Natural killer cell (primary cell): ENCODE data around the gene MCRIP2. TPM values are rescaled to one million over a fixed set of nuclear protein-coding genes. Genes with fewer than 3 reads are reported as not detected.

Experiments used
- ATAC-seq, 3 donors: fragments of 150-1000 bp in 2 of 3; fragments of 200-7000 bp in 1 of 3; cut with Tn5 transposase; 1 replicate in 1 of 3; 2 replicates in 2 of 3; pipeline ENCODE4 v1.10.0; 2021; ENCODE audit warnings: mild to moderate bottlenecking in 2 of 3, moderate library complexity in 2 of 3
- DNase-seq, 2 donors: peaks; one replicate each; pipeline versions ENCODE4 v3.0.0 to v3.0.0-alpha.2; 2013 to 2021; ENCODE audit warnings: mixed read lengths in 1 of 2
- H3K27ac ChIP-seq: one replicate; pipeline ENCODE4 v1.5.1; 2013; ENCODE audit warnings: mild to moderate bottlenecking, low read length
- H3K27me3 ChIP-seq: one replicate; pipeline ENCODE4 v1.6.1; 2013; ENCODE audit warnings: low read length; ENCODE audit not compliant: control insufficient read depth, insufficient read depth
- H3K36me3 ChIP-seq: one replicate; pipeline ENCODE4 v1.6.1; 2013; ENCODE audit warnings: low read length; ENCODE audit not compliant: control insufficient read depth, insufficient read depth
- H3K4me1 ChIP-seq: one replicate; pipeline ENCODE4 v1.6.1; 2013; ENCODE audit warnings: low read length; ENCODE audit not compliant: control insufficient read depth, insufficient read depth
- H3K4me3 ChIP-seq: one replicate; pipeline ENCODE4 v1.5.1; 2013; ENCODE audit warnings: low read length
- H3K9me3 ChIP-seq: one replicate; pipeline ENCODE4 v1.6.1; 2013; ENCODE audit warnings: low read length; ENCODE audit not compliant: control insufficient read depth, insufficient read depth
- H3K27ac Mint-ChIP-seq, 2 donors: one replicate each; pipeline ENCODE4 v1.8.0; 2022; ENCODE audit warnings: mild to moderate bottlenecking in 2 of 2, mixed read lengths in 2 of 2, moderate library complexity in 1 of 2
- H3K27me3 Mint-ChIP-seq, 2 donors: one replicate each; pipeline ENCODE4 v1.8.0; 2022; ENCODE audit warnings: low read depth in 2 of 2, mixed read lengths in 2 of 2
- H3K36me3 Mint-ChIP-seq: one replicate; pipeline ENCODE4 v1.8.0; 2022; ENCODE audit warnings: mixed read lengths
- H3K4me1 Mint-ChIP-seq, 2 donors: one replicate each; pipeline ENCODE4 v1.8.0; 2022; ENCODE audit warnings: mixed read lengths in 2 of 2
- H3K4me3 Mint-ChIP-seq: one replicate; pipeline ENCODE4 v1.8.0; 2022; ENCODE audit warnings: mild to moderate bottlenecking, moderate library complexity, mixed read lengths
- H3K9me3 Mint-ChIP-seq, 2 donors: one replicate each; pipeline ENCODE4 v1.8.0; 2022; ENCODE audit warnings: mixed read lengths in 2 of 2
- WGBS: methylation state at CpG from one replicate; pipeline ENCODE4 v1.1.7; 2013; ENCODE audit warnings: missing lambda C conversion rate; ENCODE audit not compliant: insufficient coverage; 5-methylcytosine and 5-hydroxymethylcytosine counted together
- intact Hi-C: fragments of 100-400 bp; cut with micrococcal nuclease; formaldehyde crosslinking; loops from one replicate; pipeline ENCODE4 v1.14.2; 2022
- total RNA-seq, 4 donors: library from RNA; stranded (reverse); fragments of 120-200 nt in 1 of 4; gene quantifications; one replicate each; pipeline versions ENCODE4 v1.2.3 to v1.2.4, GENCODE V29; 2013 to 2022
- TF ChIP-seq, protein P1 (sequence below): fragments of 200-600 bp; IDR thresholded peaks from one replicate; pipeline ENCODE4 v1.8.0; 2022; ENCODE audit warnings: antibody characterized with exemption

The MCRIP2 gene
- total RNA-seq, 3 donors from 2014 or later (not counting 1 experiment from before 2014, with no cell fraction given), result 11.3 to 17.4 (median 15.7) TPM

DNA sequence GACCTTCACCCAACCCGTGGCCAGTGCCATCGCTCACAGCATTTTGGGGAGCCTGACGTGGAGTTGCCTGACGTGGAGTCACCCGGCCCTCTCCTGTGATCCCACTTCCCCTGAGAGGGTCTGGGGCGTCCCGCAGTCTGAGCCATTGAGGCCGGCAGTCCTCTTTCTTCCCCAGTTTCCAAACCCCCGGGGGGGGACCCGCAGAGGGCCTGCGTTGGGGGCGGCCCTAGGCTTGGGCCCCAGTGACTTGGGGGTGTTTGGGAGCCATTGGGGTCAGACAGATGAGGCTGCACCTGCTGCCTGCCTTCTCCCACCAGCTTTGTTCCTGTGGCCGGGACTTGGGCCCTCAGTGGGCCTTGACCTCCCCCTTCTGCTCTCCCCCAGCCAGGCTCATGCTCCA lies 28.0 kb downstream of the MCRIP2 start:
- Mint-ChIP-seq H3K27me3 (no peaks in the 10 kb centered on the region), H3K9me3 (no peaks in the 10 kb centered on the region), H3K4me1 (peaks cover 0 to 5% of the 10 kb centered on the region in 2 donors), H3K4me3 (peak overlapping the region; percentile 42), H3K27ac (no peak overlapping the region), H3K36me3 (no peaks in the 10 kb centered on the region)
- ATAC-seq, result no peak
- DNase-seq, result no peak
- intact Hi-C loops, result no loop called here
- WGBS, result 98% methylated on average over 13 of the region's 13 CpGs
- Histone ChIP-seq H3K27me3 (no peaks in the 10 kb centered on the region), H3K4me1 (peaks cover 21% of the 10 kb centered on the region), H3K9me3 (no peaks in the 10 kb centered on the region), H3K36me3 (peaks cover 31% of the 10 kb centered on the region), H3K27ac (no peak overlapping the region), H3K4me3 (no peak overlapping the region)
- TF ChIP-seq, protein P1, sequence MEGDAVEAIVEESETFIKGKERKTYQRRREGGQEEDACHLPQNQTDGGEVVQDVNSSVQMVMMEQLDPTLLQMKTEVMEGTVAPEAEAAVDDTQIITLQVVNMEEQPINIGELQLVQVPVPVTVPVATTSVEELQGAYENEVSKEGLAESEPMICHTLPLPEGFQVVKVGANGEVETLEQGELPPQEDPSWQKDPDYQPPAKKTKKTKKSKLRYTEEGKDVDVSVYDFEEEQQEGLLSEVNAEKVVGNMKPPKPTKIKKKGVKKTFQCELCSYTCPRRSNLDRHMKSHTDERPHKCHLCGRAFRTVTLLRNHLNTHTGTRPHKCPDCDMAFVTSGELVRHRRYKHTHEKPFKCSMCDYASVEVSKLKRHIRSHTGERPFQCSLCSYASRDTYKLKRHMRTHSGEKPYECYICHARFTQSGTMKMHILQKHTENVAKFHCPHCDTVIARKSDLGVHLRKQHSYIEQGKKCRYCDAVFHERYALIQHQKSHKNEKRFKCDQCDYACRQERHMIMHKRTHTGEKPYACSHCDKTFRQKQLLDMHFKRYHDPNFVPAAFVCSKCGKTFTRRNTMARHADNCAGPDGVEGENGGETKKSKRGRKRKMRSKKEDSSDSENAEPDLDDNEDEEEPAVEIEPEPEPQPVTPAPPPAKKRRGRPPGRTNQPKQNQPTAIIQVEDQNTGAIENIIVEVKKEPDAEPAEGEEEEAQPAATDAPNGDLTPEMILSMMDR, result no peak

DNA sequence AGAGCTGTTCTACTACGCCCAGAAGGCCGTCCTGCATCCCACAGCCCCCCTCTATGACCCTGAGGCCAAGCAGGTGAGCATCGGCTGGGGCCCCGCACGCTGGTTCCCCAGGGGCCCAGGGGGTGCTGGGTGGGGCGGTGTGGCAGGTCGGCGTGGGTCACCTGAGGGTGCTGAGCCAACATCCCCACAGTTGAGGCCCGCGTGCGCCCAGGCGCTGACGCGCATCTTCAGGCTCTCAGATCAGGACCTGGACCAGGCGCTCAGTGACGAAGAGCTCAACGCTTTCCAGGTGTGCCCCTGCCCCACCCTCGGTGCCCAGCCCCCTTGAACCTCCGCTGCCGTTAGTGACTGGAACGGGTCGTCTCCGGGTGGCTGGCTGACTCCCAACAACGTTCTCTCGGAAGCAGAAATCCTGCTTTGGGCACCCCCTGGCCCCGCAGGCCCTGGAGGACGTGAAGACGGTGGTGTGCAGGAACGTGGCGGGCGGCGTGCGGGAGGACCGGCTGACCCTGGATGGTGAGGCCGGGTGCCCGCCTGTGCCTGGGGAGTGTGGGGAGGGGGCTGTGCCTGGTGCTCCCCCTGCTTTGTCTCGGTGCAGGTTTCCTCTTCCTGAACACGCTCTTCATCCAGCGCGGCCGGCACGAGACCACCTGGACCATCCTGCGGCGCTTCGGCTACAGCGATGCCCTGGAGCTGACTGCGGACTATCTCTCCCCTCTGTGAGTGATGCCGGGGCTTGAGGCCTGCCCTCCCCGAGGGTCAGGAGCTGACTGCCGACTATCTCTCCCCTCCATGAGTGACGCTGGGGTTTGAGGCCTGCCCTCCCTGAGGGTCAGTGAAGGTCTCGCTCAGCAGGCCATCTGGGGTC lies 29.1 kb downstream of the MCRIP2 start:
- 95% methylated on average over 52 of the region's 52 CpGs for WGBS
- no peaks in the 10 kb centered on the region for H3K27me3 Mint-ChIP-seq
- H3K4me3 Mint-ChIP-seq, result peak overlapping the region; percentile 60
- intact Hi-C loops, result no loop called here
- Histone ChIP-seq H3K27me3 (peaks cover 3% of the 10 kb centered on the region), H3K4me1 (peaks cover 30% of the 10 kb centered on the region), H3K36me3 (peaks cover 31% of the 10 kb centered on the region), H3K27ac (no peak overlapping the region), H3K9me3 (no peaks in the 10 kb centered on the region), H3K4me3 (no peak overlapping the region)
- TF ChIP-seq, protein P1, result no peak
- ATAC-seq, result no peak
- peaks cover 0 to 12% of the 10 kb centered on the region in 2 donors for H3K4me1 Mint-ChIP-seq
- no peaks in the 10 kb centered on the region for H3K9me3 Mint-ChIP-seq
- no peak overlapping the region for H3K27ac Mint-ChIP-seq
- DNase-seq, result no peak
- no peaks in the 10 kb centered on the region for H3K36me3 Mint-ChIP-seq

DNA sequence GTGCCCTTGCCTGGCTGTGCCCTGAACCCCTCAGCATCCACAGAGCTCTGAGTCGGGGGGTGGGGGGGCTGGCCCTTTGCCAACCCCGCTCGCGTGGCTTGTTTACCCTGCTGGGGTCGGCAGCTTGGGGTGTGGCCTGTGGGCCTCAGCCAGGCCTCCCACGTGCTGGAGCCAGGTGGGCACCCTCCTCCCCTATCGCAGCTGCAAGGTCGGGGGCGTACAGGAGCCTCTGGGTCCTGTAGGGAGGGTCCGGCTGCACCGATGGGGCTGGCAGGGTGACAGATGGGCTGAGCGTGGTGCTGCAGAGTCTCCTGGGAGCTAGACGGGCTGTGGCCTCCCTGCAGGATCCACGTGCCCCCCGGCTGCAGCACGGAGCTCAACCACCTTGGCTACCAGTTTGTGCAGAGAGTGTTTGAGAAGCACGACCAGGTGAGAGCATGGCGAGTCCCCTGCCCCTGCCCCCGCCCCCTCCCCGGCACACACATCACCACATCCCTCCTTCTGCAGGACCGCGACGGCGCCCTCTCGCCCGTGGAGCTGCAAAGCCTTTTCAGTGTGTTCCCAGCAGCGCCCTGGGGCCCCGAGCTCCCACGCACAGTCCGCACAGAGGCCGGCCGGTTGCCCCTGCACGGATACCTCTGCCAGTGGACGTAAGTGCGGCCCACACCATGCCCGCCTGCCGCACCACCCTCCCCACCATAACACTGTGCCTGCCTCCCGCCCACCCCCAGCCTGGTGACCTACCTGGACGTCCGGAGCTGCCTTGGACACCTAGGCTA lies 29.9 kb downstream of the MCRIP2 start:
- H3K4me1 ChIP-seq, result peaks cover 31% of the 10 kb centered on the region
- H3K36me3 Mint-ChIP-seq, result no peaks in the 10 kb centered on the region
- H3K9me3 Mint-ChIP-seq, result no peaks in the 10 kb centered on the region
- intact Hi-C loops, result no loop called here
- H3K36me3 ChIP-seq, result peaks cover 31% of the 10 kb centered on the region
- DNase-seq, result no peak
- H3K4me3 Mint-ChIP-seq, result no peak overlapping the region
- TF ChIP-seq, protein P1, result no peak
- no peak for ATAC-seq
- H3K27me3 ChIP-seq, result peaks cover 3% of the 10 kb centered on the region
- no peak overlapping the region for H3K27ac Mint-ChIP-seq
- H3K27ac ChIP-seq, result no peak overlapping the region
- WGBS, result 93% methylated on average over 40 of the region's 40 CpGs
- no peaks in the 10 kb centered on the region for H3K9me3 ChIP-seq
- H3K27me3 Mint-ChIP-seq, result no peaks in the 10 kb centered on the region
- H3K4me1 Mint-ChIP-seq, result peaks cover 0 to 12% of the 10 kb centered on the region in 2 donors
- no peak overlapping the region for H3K4me3 ChIP-seq
